ENCODE results near the gene ERG. TPM values are rescaled to one million over a fixed set of nuclear protein-coding genes. Genes with fewer than 3 reads are reported as not detected.

ERG gene
- total RNA-seq, 3 donors from 2014 or later (not counting 1 experiment from before 2014, with no cell fraction given): 0.36 to 0.58 TPM; not detected in 1

- Histone ChIP-seq H3K9me3 (ENCODE audit: control insufficient read depth, insufficient read depth, low read length) (no peaks in the 10 kb centered on the region), H3K4me3 (ENCODE audit: low read length) (no peak overlapping the region), H3K36me3 (ENCODE audit: control insufficient read depth, insufficient read depth, low read length) (no peaks in the 10 kb centered on the region), H3K27ac (ENCODE audit: low read length) (no peak overlapping the region), H3K4me1 (ENCODE audit: control insufficient read depth, insufficient read depth, low read length) (no peaks in the 10 kb centered on the region), H3K27me3 (ENCODE audit: control insufficient read depth, insufficient read depth, low read length) (no peaks in the 10 kb centered on the region)
- DNase-seq (no peak), ATAC-seq (no peak)
- Mint-ChIP-seq H3K4me3 (no peak overlapping the region), H3K4me1 (no peaks in the 10 kb centered on the region), H3K27ac (no peak overlapping the region), H3K27me3 (ENCODE audit: low read depth in 2 of 2) (peaks cover 0 to 4% of the 10 kb centered on the region in 2 donors), H3K36me3 (no peaks in the 10 kb centered on the region), H3K9me3 (no peaks in the 10 kb centered on the region)
- TF ChIP-seq CTCF (IDR thresholded peaks at IDR 0.05): no peak
- 40% methylated on average over 2 of the region's 3 CpGs for WGBS (ENCODE audit: insufficient coverage)
- intact Hi-C loops (cut with micrococcal nuclease): no loop called here
Observed at GRCh38 chr21:38447611-38448010, 50.7 kb downstream of the ERG start.

- Mint-ChIP-seq H3K4me3 (no peak overlapping the region), H3K9me3 (no peaks in the 10 kb centered on the region), H3K27me3 (ENCODE audit: low read depth in 2 of 2) (peaks cover 0 to 4% of the 10 kb centered on the region in 2 donors), H3K4me1 (no peaks in the 10 kb centered on the region), H3K27ac (no peak overlapping the region), H3K36me3 (no peaks in the 10 kb centered on the region)
- 76% methylated on average over 6 of the region's 6 CpGs for WGBS (ENCODE audit: insufficient coverage)
- Histone ChIP-seq H3K36me3 (ENCODE audit: control insufficient read depth, insufficient read depth, low read length) (no peaks in the 10 kb centered on the region), H3K27ac (ENCODE audit: low read length) (no peak overlapping the region), H3K4me3 (ENCODE audit: low read length) (no peak overlapping the region), H3K27me3 (ENCODE audit: control insufficient read depth, insufficient read depth, low read length) (no peaks in the 10 kb centered on the region), H3K4me1 (ENCODE audit: control insufficient read depth, insufficient read depth, low read length) (peaks cover 3% of the 10 kb centered on the region), H3K9me3 (ENCODE audit: control insufficient read depth, insufficient read depth, low read length) (no peaks in the 10 kb centered on the region)
- TF ChIP-seq CTCF (IDR thresholded peaks at IDR 0.05): no peak
- intact Hi-C loops (cut with micrococcal nuclease): no loop called here
- no peak for DNase-seq
- no peak for ATAC-seq
Observed at GRCh38 chr21:38444691-38445090, 53.6 kb downstream of the ERG start.

DNA sequence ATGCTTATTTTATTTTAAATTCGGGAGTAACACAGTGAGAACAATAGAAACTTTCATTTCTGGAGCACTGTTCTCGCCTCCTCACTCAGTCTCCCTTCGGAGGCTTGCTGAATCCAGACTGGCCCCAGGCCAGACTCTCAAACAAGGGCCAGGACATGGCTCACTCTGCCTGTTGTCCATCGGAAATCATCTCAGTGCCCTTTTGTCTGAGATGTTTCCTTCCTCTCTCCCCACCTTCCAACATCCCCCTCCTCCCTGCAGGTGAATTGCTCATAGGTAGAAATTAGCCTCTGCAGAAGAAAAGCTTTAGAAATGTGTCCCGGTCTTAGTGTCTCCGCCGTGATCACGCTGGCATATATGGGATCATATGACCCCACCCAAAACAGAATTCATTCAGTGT lies 55.2 kb downstream of the ERG start:
- Histone ChIP-seq H3K4me3 (ENCODE audit: low read length) (no peak overlapping the region), H3K4me1 (ENCODE audit: control insufficient read depth, insufficient read depth, low read length) (peaks cover 11% of the 10 kb centered on the region), H3K27ac (ENCODE audit: low read length) (no peak overlapping the region), H3K9me3 (ENCODE audit: control insufficient read depth, insufficient read depth, low read length) (no peaks in the 10 kb centered on the region), H3K36me3 (ENCODE audit: control insufficient read depth, insufficient read depth, low read length) (no peaks in the 10 kb centered on the region), H3K27me3 (ENCODE audit: control insufficient read depth, insufficient read depth, low read length) (no peaks in the 10 kb centered on the region)
- no peaks in the 10 kb centered on the region for H3K36me3 Mint-ChIP-seq
- H3K4me1 Mint-ChIP-seq: peaks cover 0 to 3% of the 10 kb centered on the region in 2 donors
- no peak overlapping the region for H3K27ac Mint-ChIP-seq
- DNase-seq (no peak), ATAC-seq (no peak)
- peaks cover 0 to 4% of the 10 kb centered on the region in 2 donors for H3K27me3 Mint-ChIP-seq (ENCODE audit: low read depth in 2 of 2)
- H3K9me3 Mint-ChIP-seq: no peaks in the 10 kb centered on the region
- H3K4me3 Mint-ChIP-seq: no peak overlapping the region
- TF ChIP-seq CTCF (IDR thresholded peaks at IDR 0.05): no peak
- 88% methylated on average over 8 of the region's 8 CpGs for WGBS (ENCODE audit: insufficient coverage)
- intact Hi-C loops (cut with micrococcal nuclease): no loop called here

GRCh38 chr21:38441153-38441552 lies 57.1 kb downstream of the ERG start:
- ATAC-seq (no peak), DNase-seq (no peak)
- Mint-ChIP-seq H3K27ac (no peak overlapping the region), H3K9me3 (no peaks in the 10 kb centered on the region), H3K4me1 (peaks cover 0 to 3% of the 10 kb centered on the region in 2 donors), H3K36me3 (no peaks in the 10 kb centered on the region), H3K27me3 (ENCODE audit: low read depth in 2 of 2) (no peaks in the 10 kb centered on the region), H3K4me3 (no peak overlapping the region)
- WGBS (ENCODE audit: insufficient coverage): 67% methylated on average over 2 of the region's 2 CpGs
- H3K4me3 ChIP-seq (ENCODE audit: low read length): no peak overlapping the region
- no peaks in the 10 kb centered on the region for H3K36me3 ChIP-seq (ENCODE audit: control insufficient read depth, insufficient read depth, low read length)
- H3K27ac ChIP-seq (ENCODE audit: low read length): no peak overlapping the region
- no peaks in the 10 kb centered on the region for H3K9me3 ChIP-seq (ENCODE audit: control insufficient read depth, insufficient read depth, low read length)
- no peaks in the 10 kb centered on the region for H3K27me3 ChIP-seq (ENCODE audit: control insufficient read depth, insufficient read depth, low read length)
- intact Hi-C loops (cut with micrococcal nuclease): no loop called here
- H3K4me1 ChIP-seq (ENCODE audit: control insufficient read depth, insufficient read depth, low read length): peaks cover 11% of the 10 kb centered on the region
- no peak for TF ChIP-seq CTCF (IDR thresholded peaks at IDR 0.05)

Measured in natural killer cell (primary cell).